Progenitor cell of endocrine pancreas (in vitro differentiated cells): ENCODE data around the gene NFYB. TPM values are rescaled to one million over a fixed set of nuclear protein-coding genes. Genes with fewer than 3 reads are reported as not detected.
A peak's percentile ranks its signal among the peaks of the same experiment; 100 is the strongest.

Experiments
- DNase-seq: peaks from one replicate; pipeline ENCODE4 v3.0.0; 2021; ENCODE audit warnings: low spot score; ENCODE audit not compliant: unreplicated experiment
- H3K27ac Mint-ChIP-seq: 2 replicates; pipeline ENCODE4 v1.8.0; 2021; ENCODE audit warnings: mild to moderate bottlenecking, moderate library complexity, mixed read lengths
- H3K27me3 Mint-ChIP-seq: 2 replicates; pipeline ENCODE4 v1.8.0; 2021; ENCODE audit warnings: mixed read lengths
- H3K36me3 Mint-ChIP-seq: 2 replicates; pipeline ENCODE4 v1.8.0; 2022; ENCODE audit warnings: mixed read lengths; ENCODE audit not compliant: insufficient read depth
- H3K4me1 Mint-ChIP-seq: 2 replicates; pipeline ENCODE4 v1.8.0; 2021; ENCODE audit warnings: low read depth, mixed read lengths
- H3K4me3 Mint-ChIP-seq: 2 replicates; pipeline ENCODE4 v1.8.0; 2021; ENCODE audit warnings: low read depth, mild to moderate bottlenecking, moderate library complexity, mixed read lengths
- H3K9me3 Mint-ChIP-seq: 2 replicates; pipeline ENCODE4 v1.8.0; 2021; ENCODE audit warnings: low read depth, mixed read lengths
- long read RNA-seq: library from polyadenylated mRNA; unstranded; transcript quantifications from one replicate; pipeline ENCODE4 v2.0.0, GENCODE V29; 2020
- total RNA-seq: library from RNA; stranded (reverse); gene quantifications from 2 replicates; pipeline ENCODE4 v1.2.1, GENCODE V29; 2021
- TF ChIP-seq, protein P1 (sequence below): fragments of 200-600 bp; sonication (generic); IDR thresholded peaks from one replicate; pipeline ENCODE4 v1.5.0; 2021; ENCODE audit warnings: antibody characterized with exemption, mild to moderate bottlenecking; ENCODE audit not compliant: unreplicated experiment

NFYB gene
- 35.2 and 36.2 TPM in 2 replicates for total RNA-seq
- long read RNA-seq, transcript NFYB-201 (8 exons, 3,512 nt) = major isoform, 93 of 104 reads
- long read RNA-seq, partial matches to known transcripts = 5 of 104 reads
- long read RNA-seq, other reads (novel, unspliced or antisense) = 6 of 104 reads

DNA sequence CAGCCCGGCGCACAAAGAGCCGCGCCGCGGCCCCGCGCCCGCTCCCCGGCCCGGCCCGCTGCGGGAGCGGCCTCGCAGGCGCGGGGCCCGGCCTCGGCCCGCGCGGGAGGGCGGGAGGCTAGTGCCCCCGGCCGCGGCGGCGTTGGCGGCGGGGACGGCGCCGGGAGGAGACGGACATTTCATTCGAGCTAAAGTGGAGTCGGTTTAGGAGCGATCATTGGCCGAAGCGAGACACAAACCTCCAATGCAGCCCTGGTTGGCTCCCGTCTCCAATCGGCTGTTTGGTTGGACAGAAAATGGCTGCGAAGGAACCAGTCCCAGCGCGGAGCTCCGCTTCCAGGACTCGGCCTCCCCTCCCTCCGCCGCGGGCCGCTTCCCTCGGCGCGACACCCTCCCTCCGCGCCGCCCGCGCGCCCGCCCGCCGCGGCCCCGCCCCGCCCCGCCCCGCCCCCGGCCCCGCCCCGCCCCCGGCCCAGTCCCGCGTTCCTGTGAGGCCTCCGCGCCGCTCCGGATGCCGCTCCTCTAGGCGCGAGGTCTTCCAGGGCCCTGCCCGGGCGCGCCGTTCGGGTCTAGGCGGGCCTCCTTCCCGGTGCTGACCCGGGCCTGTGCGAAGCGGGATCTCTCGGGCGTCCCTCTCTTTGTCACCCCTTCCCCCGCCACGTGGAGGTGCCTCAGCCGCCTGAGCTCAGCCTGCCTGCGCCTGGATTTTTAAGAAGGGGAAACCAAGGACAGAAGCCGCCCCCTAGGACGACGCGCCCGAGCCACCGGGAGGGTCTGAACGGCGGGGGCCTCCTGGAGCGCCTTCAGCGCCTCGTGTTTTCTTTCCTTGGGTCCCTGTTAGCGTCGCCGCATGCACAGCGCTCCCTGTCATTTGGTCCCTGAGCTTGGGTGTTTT lies at the start of gene NFYB:
Gene NFYB, minus strand, starts transcription at position 309 of the 895 bp plus-strand sequence. CDS start 2,757 bp downstream, outside the sequence.
- Mint-ChIP-seq H3K36me3 (no peaks in the 10 kb centered on the region), H3K9me3 (no peaks in the 10 kb centered on the region), H3K4me3 (peak within 1 kb of the TSS; percentile 88), H3K27ac (peak within 1 kb of the TSS; percentile 97), H3K27me3 (peaks cover 24% of the 10 kb centered on the region), H3K4me1 (peaks cover 13% of the 10 kb centered on the region)
- peak; percentile 86 for DNase-seq
- TF ChIP-seq, protein P1, sequence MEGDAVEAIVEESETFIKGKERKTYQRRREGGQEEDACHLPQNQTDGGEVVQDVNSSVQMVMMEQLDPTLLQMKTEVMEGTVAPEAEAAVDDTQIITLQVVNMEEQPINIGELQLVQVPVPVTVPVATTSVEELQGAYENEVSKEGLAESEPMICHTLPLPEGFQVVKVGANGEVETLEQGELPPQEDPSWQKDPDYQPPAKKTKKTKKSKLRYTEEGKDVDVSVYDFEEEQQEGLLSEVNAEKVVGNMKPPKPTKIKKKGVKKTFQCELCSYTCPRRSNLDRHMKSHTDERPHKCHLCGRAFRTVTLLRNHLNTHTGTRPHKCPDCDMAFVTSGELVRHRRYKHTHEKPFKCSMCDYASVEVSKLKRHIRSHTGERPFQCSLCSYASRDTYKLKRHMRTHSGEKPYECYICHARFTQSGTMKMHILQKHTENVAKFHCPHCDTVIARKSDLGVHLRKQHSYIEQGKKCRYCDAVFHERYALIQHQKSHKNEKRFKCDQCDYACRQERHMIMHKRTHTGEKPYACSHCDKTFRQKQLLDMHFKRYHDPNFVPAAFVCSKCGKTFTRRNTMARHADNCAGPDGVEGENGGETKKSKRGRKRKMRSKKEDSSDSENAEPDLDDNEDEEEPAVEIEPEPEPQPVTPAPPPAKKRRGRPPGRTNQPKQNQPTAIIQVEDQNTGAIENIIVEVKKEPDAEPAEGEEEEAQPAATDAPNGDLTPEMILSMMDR = no peak

DNA sequence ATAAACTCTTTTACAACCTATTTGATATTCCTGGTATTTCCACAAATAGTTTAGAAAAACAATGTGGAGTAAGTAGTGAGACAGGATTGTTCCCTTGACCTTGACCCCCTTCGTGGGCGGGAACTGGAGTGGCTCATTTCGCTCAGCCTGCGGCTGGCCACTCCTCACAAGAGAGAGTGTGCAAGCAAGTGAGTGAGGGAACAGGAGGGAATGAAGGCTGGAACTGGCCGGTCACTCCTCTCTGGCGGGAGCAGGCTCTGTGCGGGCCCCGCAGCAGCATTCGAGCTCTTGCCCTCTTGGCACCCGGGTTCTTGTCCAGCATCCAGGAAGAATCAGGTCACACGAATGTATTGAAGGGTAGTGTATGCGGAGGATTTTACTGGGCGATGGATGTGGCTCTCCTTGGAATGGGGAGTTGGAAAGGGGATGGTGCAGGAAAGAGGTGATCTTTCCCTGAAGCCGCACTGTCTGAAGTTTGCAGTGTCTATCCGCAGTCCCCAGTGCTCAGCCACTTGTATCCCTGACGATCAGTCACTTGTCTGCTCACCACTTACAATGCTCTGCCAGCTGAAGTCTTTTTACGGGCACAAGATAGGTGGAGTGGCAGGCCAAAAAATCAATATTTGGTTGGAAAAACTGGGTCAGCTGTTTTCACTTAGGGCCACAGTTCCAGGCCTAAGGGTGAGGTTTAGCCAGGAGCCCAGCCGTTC lies 49.6 kb upstream of the NFYB start:
- no peak overlapping the region for H3K27ac Mint-ChIP-seq
- H3K27me3 Mint-ChIP-seq = no peaks in the 10 kb centered on the region
- no peak for DNase-seq
- H3K4me3 Mint-ChIP-seq = no peak overlapping the region
- peaks cover 1% of the 10 kb centered on the region for H3K36me3 Mint-ChIP-seq
- H3K9me3 Mint-ChIP-seq = peaks cover 8% of the 10 kb centered on the region
- TF ChIP-seq, protein P1 = no peak
- no peaks in the 10 kb centered on the region for H3K4me1 Mint-ChIP-seq

DNA sequence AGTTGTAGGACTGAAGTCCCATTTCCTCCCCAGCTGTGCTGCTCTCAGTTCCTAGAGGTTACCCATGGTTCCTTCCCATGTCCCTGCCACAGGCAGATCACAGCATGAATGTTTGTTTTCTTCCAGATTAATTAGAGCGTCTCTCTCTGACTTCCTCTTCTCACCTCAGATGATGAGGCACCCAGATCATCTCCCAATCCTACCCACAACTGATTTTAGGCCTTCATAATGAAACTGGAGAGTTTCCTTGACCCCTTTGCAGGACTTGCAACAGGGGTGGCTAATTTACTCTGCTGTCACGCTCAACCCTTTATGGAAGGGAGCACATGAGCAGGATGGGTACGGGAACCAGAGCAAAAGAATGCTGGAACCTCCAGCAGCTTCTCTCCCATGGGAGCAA lies 45.4 kb upstream of the NFYB start:
- no peak for DNase-seq
- H3K9me3 Mint-ChIP-seq = peaks cover 8% of the 10 kb centered on the region
- peaks cover under 1% of the 10 kb centered on the region for H3K27me3 Mint-ChIP-seq
- TF ChIP-seq, protein P1 = no peak
- H3K4me1 Mint-ChIP-seq = no peaks in the 10 kb centered on the region
- peaks cover 1% of the 10 kb centered on the region for H3K36me3 Mint-ChIP-seq
- H3K4me3 Mint-ChIP-seq = no peak overlapping the region
- H3K27ac Mint-ChIP-seq = no peak overlapping the region

DNA sequence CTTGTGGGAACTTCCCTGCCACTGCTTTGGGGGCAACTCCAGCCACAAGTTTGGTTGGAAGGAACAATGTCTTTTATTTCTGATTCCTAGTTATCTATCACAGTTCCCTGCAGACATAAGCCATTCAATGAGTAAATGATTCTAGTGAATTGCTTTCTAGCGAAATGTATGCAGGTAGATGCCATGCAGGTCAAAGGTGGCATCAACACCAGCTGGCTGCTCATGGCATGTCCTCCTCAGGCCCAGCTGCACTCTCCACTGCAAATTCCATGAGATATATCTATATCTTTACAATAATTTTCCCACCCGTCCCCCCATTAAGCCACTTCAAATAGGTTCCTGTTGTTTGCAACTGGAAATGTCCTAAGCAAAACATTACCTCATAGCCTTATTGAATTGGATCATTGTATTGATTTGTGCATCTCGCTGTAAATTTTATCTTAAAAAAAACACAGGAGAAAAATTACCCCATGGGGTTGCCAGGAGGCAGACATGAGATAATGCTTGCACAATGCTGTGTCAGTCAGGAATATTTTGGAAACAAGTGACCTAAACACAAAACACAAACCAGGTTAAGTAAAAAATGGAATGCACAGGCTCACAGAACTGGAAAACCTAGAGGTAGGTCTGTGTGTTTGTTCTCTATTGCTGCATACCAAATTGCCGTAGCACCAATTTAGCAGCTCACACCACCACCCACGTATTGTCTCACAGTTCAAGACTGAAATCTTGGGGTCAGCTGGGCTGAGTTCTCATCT lies 44.8 kb upstream of the NFYB start:
- H3K4me1 Mint-ChIP-seq = no peaks in the 10 kb centered on the region
- TF ChIP-seq, protein P1 = no peak
- H3K4me3 Mint-ChIP-seq = no peak overlapping the region
- H3K9me3 Mint-ChIP-seq = peaks cover 8% of the 10 kb centered on the region
- H3K27ac Mint-ChIP-seq = no peak overlapping the region
- DNase-seq = no peak
- peaks cover 1% of the 10 kb centered on the region for H3K36me3 Mint-ChIP-seq
- peaks cover 7% of the 10 kb centered on the region for H3K27me3 Mint-ChIP-seq

GRCh38 chr12:104182144-104182543 lies 44.1 kb upstream of the NFYB start:
- no peak for DNase-seq

More at GRCh38 chr12:104182144-104182543, 44.1 kb upstream of the NFYB start:
- peaks cover 1% of the 10 kb centered on the region for H3K36me3 Mint-ChIP-seq
- peaks cover 9% of the 10 kb centered on the region for H3K27me3 Mint-ChIP-seq
- no peak overlapping the region for H3K27ac Mint-ChIP-seq
- peaks cover 5% of the 10 kb centered on the region for H3K9me3 Mint-ChIP-seq
- TF ChIP-seq, protein P1 = no peak
- no peaks in the 10 kb centered on the region for H3K4me1 Mint-ChIP-seq
- no peak overlapping the region for H3K4me3 Mint-ChIP-seq
